Thymus (tissue), 11 donors: ENCODE results near the gene MUSK. TPM values are rescaled to one million over a fixed set of nuclear protein-coding genes. Genes with fewer than 3 reads are reported as not detected.

Source experiments
- DNase-seq, 9 donors: peaks; one replicate each; pipeline ENCODE4 v3.0.0-alpha.2; 2013; ENCODE audit warnings: low spot score in 9 of 9, low read depth in 6 of 9, missing footprints in 1 of 9
- H3K27ac ChIP-seq, 2 donors: one replicate each; pipeline ENCODE4 v1.5.1; 2013; ENCODE audit warnings: control low read depth in 1 of 2, low read depth in 1 of 2, low read length in 1 of 2, mild to moderate bottlenecking in 1 of 2, moderate library complexity in 1 of 2
- H3K27me3 ChIP-seq, 2 donors: one replicate each; pipeline ENCODE4 v1.5.1; 2013; ENCODE audit warnings: low read length in 1 of 2; ENCODE audit not compliant: control insufficient read depth in 2 of 2, insufficient read depth in 1 of 2
- H3K36me3 ChIP-seq, 2 donors: one replicate each; pipeline ENCODE4 v1.5.1; 2013; ENCODE audit warnings: low read length in 1 of 2, mild to moderate bottlenecking in 1 of 2, moderate library complexity in 1 of 2; ENCODE audit not compliant: control insufficient read depth in 2 of 2, insufficient read depth in 2 of 2
- H3K4me1 ChIP-seq, 2 donors: one replicate each; pipeline ENCODE4 v1.5.1; 2013; ENCODE audit warnings: low read length in 2 of 2; ENCODE audit not compliant: control insufficient read depth in 2 of 2, insufficient read depth in 2 of 2
- H3K4me3 ChIP-seq, 2 donors: one replicate each; pipeline ENCODE4 v1.5.1; 2013; ENCODE audit warnings: low read length in 2 of 2, control low read depth in 1 of 2, mild to moderate bottlenecking in 1 of 2
- H3K9me3 ChIP-seq, 2 donors: one replicate each; pipeline ENCODE4 v1.5.1; 2013; ENCODE audit warnings: low read length in 1 of 2, mild to moderate bottlenecking in 1 of 2; ENCODE audit not compliant: control insufficient read depth in 2 of 2, insufficient read depth in 1 of 2
- WGBS: extraction: QIAGEN DNeasy Blood & Tissue Kit; methylation state at CpG from one replicate; pipeline ENCODE4 v1.1.7; 2013; 5-methylcytosine and 5-hydroxymethylcytosine counted together
- polyA plus RNA-seq: library from polyadenylated mRNA; stranded (reverse); fragments of 200-250 nt; gene quantifications from one replicate; pipeline ENCODE4 v1.2.3, GENCODE V29; 2013
- total RNA-seq: library from RNA; stranded (reverse); fragments of 120-200 nt; gene quantifications from one replicate; pipeline ENCODE4 v1.2.4, GENCODE V29; 2013
- donor health status: healthy.

The MUSK gene
- total and polyA plus RNA-seq, 2 donors, result 0.02 to 0.09 TPM

DNA sequence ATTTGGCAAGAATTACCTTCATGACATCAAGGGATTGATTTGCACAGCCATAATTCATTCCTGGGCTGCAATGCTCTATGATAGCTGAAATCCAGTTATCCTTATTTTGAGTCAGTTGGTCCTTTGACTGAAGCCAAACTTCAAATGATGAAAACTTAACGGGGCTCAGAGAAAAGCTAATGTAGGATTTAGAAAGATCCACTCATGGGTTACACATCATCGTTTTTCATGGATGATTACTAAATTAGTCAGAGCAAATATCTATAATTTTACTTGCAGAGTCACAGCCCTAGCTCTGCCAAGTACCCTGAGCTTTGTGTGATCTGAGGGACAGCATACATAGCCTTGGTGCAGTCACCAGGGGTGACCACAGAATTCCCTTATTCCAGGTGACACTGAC, 27.3 kb upstream of the MUSK start:
- Histone ChIP-seq H3K9me3 (no peaks in the 10 kb centered on the region), H3K4me1 (peaks cover 0 to 7% of the 10 kb centered on the region in 2 donors), H3K36me3 (no peaks in the 10 kb centered on the region), H3K4me3 (no peak overlapping the region), H3K27me3 (no peaks in the 10 kb centered on the region), H3K27ac (no peak overlapping the region)
- 93% methylated on average over 2 of the region's 2 CpGs for WGBS
- DNase-seq, result no peak

- DNase-seq, result no peak
- no peak overlapping the region for H3K27ac ChIP-seq
- H3K27me3 ChIP-seq, result no peaks in the 10 kb centered on the region
- H3K36me3 ChIP-seq, result no peaks in the 10 kb centered on the region
- H3K4me3 ChIP-seq, result no peak overlapping the region
- no peaks in the 10 kb centered on the region for H3K9me3 ChIP-seq
- WGBS, result 74% methylated on average over 4 of the region's 4 CpGs
- H3K4me1 ChIP-seq, result no peaks in the 10 kb centered on the region
Measured at GRCh38 chr9:110648696-110649095, 19.9 kb upstream of the MUSK start.

GRCh38 chr9:110650261-110650660, 18.3 kb upstream of the MUSK start:
- H3K27me3 ChIP-seq, result no peaks in the 10 kb centered on the region
- H3K9me3 ChIP-seq, result no peaks in the 10 kb centered on the region
- H3K36me3 ChIP-seq, result no peaks in the 10 kb centered on the region
- DNase-seq, result no peak
- no peak overlapping the region for H3K4me3 ChIP-seq
- H3K4me1 ChIP-seq, result no peaks in the 10 kb centered on the region
- WGBS, result 98% methylated on average over 3 of the region's 3 CpGs
- no peak overlapping the region for H3K27ac ChIP-seq

- no peaks in the 10 kb centered on the region for H3K4me1 ChIP-seq
- no peaks in the 10 kb centered on the region for H3K9me3 ChIP-seq
- H3K4me3 ChIP-seq, result no peak overlapping the region
- no peak for DNase-seq
- no peaks in the 10 kb centered on the region for H3K36me3 ChIP-seq
- H3K27me3 ChIP-seq, result no peaks in the 10 kb centered on the region
- no peak overlapping the region for H3K27ac ChIP-seq
- WGBS, result 94% methylated on average over 6 of the region's 6 CpGs
Measured at GRCh38 chr9:110650991-110651411, 17.6 kb upstream of the MUSK start.

GRCh38 chr9:110655754-110656641, 12.6 kb upstream of the MUSK start:
- Histone ChIP-seq H3K9me3 (no peaks in the 10 kb centered on the region), H3K4me3 (no peak overlapping the region), H3K4me1 (no peaks in the 10 kb centered on the region), H3K27ac (no peak overlapping the region), H3K36me3 (no peaks in the 10 kb centered on the region), H3K27me3 (no peaks in the 10 kb centered on the region)
- 94% methylated on average over 6 of the region's 6 CpGs for WGBS
- no peak for DNase-seq

DNA sequence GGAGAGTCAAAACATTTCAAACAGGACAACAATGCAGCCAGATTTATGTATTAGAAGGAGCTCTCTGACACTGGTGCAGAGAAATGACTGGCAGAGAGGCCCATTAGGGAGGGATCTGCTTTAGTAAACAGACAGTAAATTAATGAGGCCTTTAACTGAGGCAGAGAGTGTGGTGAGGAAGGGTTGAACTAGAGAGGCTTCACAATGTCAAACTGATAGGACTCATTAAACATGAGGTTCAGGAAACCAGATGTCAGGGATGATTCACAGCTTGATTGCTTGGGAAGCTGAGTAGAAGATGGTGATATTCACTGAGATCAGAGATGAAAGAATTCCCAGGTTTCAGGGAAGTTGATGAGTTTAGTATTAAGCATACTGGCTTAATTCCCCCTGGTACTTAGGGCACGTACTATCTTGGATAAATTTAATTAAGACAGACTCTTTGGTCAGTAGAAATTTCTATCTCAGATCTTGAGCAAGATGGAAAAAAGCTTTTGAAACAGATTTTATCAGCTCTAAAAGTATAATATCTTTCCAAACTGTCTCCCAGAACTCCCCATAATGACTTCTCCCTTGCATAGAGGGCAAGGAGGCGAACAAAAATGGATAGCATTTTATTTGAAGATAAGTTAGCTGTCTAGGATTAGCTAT, 8.6 kb upstream of the MUSK start:
- no peak for DNase-seq
- no peaks in the 10 kb centered on the region for H3K4me1 ChIP-seq
- 96% methylated on average over 2 of the region's 2 CpGs for WGBS
- H3K36me3 ChIP-seq, result no peaks in the 10 kb centered on the region
- H3K9me3 ChIP-seq, result no peaks in the 10 kb centered on the region
- H3K27ac ChIP-seq, result no peak overlapping the region
- H3K27me3 ChIP-seq, result no peaks in the 10 kb centered on the region
- no peak overlapping the region for H3K4me3 ChIP-seq

DNA sequence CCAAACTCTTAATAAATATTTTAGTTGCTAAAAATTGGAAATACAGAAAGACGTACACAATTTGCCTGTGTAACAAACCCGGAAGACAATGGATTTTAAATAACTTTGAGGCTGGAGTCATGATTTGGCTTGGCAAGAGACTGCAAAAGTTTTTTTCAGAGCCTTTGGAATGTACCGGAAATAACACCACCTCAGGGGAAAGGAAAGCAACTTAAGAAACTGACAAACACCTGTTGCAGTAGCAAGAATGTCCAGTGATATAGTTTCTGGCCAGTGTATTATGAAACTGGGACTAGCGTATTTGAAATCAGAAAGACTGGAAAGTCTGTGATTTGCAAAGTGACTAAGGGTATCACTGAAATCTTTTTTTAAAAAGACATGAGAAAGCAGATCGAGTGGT, 842 bp downstream of the MUSK start:
- no peaks in the 10 kb centered on the region for H3K4me1 ChIP-seq
- H3K27me3 ChIP-seq, result no peaks in the 10 kb centered on the region
- no peak overlapping the region for H3K27ac ChIP-seq
- 94% methylated on average over 5 of the region's 5 CpGs for WGBS
- DNase-seq, result no peak
- H3K9me3 ChIP-seq, result no peaks in the 10 kb centered on the region
- no peaks in the 10 kb centered on the region for H3K36me3 ChIP-seq
- H3K4me3 ChIP-seq, result no peak overlapping the region

GRCh38 chr9:110671849-110672248, 3.3 kb downstream of the MUSK start:
- no peak for DNase-seq
- Histone ChIP-seq H3K36me3 (no peaks in the 10 kb centered on the region), H3K27me3 (no peaks in the 10 kb centered on the region), H3K27ac (no peak overlapping the region), H3K4me1 (no peaks in the 10 kb centered on the region), H3K4me3 (no peak overlapping the region), H3K9me3 (no peaks in the 10 kb centered on the region)
- 97% methylated on average over 4 of the region's 4 CpGs for WGBS

DNA sequence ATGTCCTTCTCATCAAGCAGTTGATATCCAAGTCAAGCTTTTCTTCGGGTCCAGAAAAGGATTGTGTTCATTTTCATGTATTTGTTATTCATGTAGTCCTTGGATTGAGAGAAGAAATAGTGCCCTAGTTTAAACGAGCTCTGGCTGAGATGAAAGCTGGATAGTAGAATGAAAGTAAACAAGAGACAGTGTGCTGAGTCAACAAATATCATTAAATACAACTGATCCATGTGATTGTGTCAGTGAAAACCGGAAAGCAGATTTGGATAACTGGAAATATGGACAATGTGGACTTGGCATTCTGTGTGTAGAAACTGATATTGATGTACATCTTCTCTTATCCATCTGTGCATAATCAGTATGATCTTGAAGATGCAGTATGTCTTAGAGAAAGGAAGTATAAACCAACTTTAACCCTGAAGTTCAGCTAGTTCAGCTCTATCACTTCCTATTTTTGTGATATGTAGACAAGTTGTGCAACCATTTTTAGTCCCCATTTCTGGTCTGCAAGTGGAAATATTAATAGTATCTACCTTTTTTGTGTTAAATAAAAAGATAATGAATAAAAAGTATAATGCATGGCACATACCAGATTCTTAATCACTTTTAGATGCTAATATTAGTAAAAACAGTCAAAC, 4.4 kb downstream of the MUSK start:
- 91% methylated on average over 3 of the region's 3 CpGs for WGBS
- no peak overlapping the region for H3K4me3 ChIP-seq
- no peaks in the 10 kb centered on the region for H3K4me1 ChIP-seq
- H3K36me3 ChIP-seq, result no peaks in the 10 kb centered on the region
- no peaks in the 10 kb centered on the region for H3K27me3 ChIP-seq
- no peaks in the 10 kb centered on the region for H3K9me3 ChIP-seq
- H3K27ac ChIP-seq, result no peak overlapping the region
- no peak for DNase-seq
